Prostate gland (tissue), 2 donors: Measurements from ENCODE around the gene EPHB2. TPM values are rescaled to one million over a fixed set of nuclear protein-coding genes. Genes with fewer than 3 reads are reported as not detected.

Experiments
- DNase-seq: peaks from one replicate; pipeline ENCODE4 v3.0.0-alpha.2; 2019; ENCODE audit warnings: low spot score
- H3K27ac ChIP-seq, 2 donors: fragments of 200-600 bp; sonication (generic); 2 replicates each; pipeline ENCODE4 v1.5.1; 2017 to 2019
- H3K27me3 ChIP-seq: fragments of 200-600 bp; sonication (generic); replicated peaks from 2 replicates; pipeline ENCODE4 v1.5.1; 2019; ENCODE audit not compliant: insufficient read depth
- H3K36me3 ChIP-seq, 2 donors: fragments of 200-600 bp; sonication (generic); 1 replicate in 1 of 2; 2 replicates in 1 of 2; pipeline versions ENCODE4 v1.5.1 to v1.8.1; 2017 to 2019
- H3K4me1 ChIP-seq: fragments of 200-600 bp; sonication (generic); replicated peaks from 2 replicates; pipeline ENCODE4 v1.5.1; 2019
- H3K4me3 ChIP-seq, 2 donors: fragments of 200-600 bp; sonication (generic); 2 replicates each; pipeline ENCODE4 v1.5.1; 2017 to 2019
- H3K9me3 ChIP-seq: fragments of 200-600 bp; sonication (generic); 2 replicates; pipeline ENCODE4 v1.5.1; 2017
- POLR2A ChIP-seq: fragments of 450-650 bp; IDR thresholded peaks from one replicate; pipeline ENCODE4 v1.6.1; 2016; ENCODE audit warnings: antibody characterized with exemption, mild to moderate bottlenecking
- POLR2AphosphoS5 ChIP-seq: sonication (generic); formaldehyde crosslinking; IDR thresholded peaks from one replicate; pipeline ENCODE4 v1.6.1; 2017; ENCODE audit warnings: antibody characterized with exemption
- WGBS: methylation state at CpG from one replicate; pipeline ENCODE4 v1.1.5; 2018; 5-methylcytosine and 5-hydroxymethylcytosine counted together
- intact Hi-C: fragments of 100-400 bp; cut with DNase I; formaldehyde crosslinking; loops from one replicate; pipeline ENCODE4 v1.14.2; 2022
- total RNA-seq, 2 donors: library from RNA; depleted of rRNA; stranded (reverse); fragments of >200 nt; gene quantifications; one replicate each; pipeline ENCODE4 v1.1.0, GENCODE V29; 2016
- TF ChIP-seq, protein P1 (sequence below), 4 experiments: fragments of 200-600 bp in 2 of 4; fragments of 450-650 bp in 2 of 4; sonication (generic) in 2 of 4; IDR thresholded peaks; 1 replicate in 3 of 4; 2 replicates in 1 of 4; pipeline ENCODE4 v1.5.1; 2016 to 2019; ENCODE audit warnings: antibody characterized with exemption in 4 of 4, mild to moderate bottlenecking in 2 of 4, moderate library complexity in 2 of 4

Gene EPHB2
- total RNA-seq, 2 donors from 2014 or later = 6.4 to 7.4 TPM

DNA sequence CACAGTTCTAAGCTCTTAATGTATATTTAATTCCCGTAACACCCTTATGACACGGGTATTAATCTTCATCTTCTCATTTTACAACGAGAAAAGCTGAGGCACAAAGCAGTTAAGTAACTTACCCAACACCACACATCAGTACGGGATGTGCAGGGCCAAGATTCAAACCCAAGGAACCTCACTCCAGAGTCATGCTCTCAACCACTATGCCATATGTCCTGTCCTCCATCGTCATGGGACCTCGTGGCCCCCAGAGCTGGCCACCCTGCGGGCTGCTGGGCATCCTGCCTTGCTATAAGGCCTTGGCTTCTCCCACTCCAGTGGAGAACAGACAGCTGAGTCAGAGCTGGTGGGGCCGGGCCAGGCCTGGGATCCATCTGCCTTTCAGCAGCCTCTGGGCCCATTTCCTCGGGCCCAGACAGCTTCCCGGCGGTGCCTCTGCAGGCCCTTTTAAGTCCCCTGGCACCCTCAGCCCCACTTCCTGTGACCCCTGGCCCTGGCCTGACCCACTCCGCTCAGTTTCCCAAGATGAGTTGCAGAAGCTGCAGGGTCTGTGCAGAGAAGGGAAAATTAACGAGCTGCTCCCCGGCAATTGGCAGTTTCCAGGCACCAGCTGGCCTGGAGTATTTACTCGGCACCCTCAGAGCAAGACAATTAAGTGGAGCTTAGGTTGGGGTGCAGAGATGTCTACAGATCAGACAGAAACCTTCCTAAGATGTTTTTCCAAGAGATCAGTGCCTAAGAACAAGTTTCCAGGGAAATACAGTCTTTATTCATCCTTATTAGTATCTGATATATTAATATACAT, 98.2 kb downstream of the EPHB2 start:
- H3K27me3 ChIP-seq = no peaks in the 10 kb centered on the region
- DNase-seq = no peak
- H3K4me1 ChIP-seq = no peaks in the 10 kb centered on the region
- no peaks in the 10 kb centered on the region for H3K9me3 ChIP-seq
- H3K36me3 ChIP-seq = no peaks in the 10 kb centered on the region
- intact Hi-C loops = no loop called here
- TF ChIP-seq POLR2AphosphoS5 = no peak
- TF ChIP-seq POLR2A = no peak
- TF ChIP-seq, protein P1, sequence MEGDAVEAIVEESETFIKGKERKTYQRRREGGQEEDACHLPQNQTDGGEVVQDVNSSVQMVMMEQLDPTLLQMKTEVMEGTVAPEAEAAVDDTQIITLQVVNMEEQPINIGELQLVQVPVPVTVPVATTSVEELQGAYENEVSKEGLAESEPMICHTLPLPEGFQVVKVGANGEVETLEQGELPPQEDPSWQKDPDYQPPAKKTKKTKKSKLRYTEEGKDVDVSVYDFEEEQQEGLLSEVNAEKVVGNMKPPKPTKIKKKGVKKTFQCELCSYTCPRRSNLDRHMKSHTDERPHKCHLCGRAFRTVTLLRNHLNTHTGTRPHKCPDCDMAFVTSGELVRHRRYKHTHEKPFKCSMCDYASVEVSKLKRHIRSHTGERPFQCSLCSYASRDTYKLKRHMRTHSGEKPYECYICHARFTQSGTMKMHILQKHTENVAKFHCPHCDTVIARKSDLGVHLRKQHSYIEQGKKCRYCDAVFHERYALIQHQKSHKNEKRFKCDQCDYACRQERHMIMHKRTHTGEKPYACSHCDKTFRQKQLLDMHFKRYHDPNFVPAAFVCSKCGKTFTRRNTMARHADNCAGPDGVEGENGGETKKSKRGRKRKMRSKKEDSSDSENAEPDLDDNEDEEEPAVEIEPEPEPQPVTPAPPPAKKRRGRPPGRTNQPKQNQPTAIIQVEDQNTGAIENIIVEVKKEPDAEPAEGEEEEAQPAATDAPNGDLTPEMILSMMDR (IDR thresholded peaks at IDR 0.05) = no peak
- 38% methylated on average over 15 of the region's 15 CpGs for WGBS
- H3K4me3 ChIP-seq = no peak overlapping the region
- H3K27ac ChIP-seq = no peak overlapping the region

DNA sequence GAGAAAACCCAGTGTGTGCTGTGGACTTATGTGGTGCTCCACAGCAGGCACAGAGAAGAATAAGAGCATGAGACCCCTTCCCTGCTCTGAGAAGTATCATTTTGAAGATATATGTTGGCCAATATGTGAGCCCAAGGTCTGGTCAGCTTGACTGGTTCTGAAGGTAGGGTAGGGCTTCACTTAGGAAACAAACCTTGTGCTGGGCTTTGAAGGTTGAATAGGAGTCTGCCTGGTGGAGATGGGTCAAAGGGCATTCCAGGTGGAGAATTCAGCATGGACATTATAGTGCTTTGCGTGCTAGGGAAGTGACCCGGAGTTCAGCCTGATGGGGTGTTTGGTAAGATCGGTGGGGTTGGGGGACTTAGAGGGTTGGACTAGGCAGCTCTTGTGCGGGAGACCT, 99.1 kb downstream of the EPHB2 start:
- 95% methylated on average over 4 of the region's 4 CpGs for WGBS
- TF ChIP-seq POLR2AphosphoS5 (no peak), POLR2A (no peak)
- TF ChIP-seq, protein P1 (IDR thresholded peaks at IDR 0.05) = no peak
- Histone ChIP-seq H3K4me1 (peaks cover 7% of the 10 kb centered on the region), H3K4me3 (no peak overlapping the region), H3K36me3 (no peaks in the 10 kb centered on the region), H3K27ac (no peak overlapping the region), H3K27me3 (no peaks in the 10 kb centered on the region), H3K9me3 (no peaks in the 10 kb centered on the region)
- intact Hi-C loops = loop anchor here (2.0 kb wide), 1 partner anchor 35 kb away; no protein-coding TSS in a partner anchor
- DNase-seq = no peak

DNA sequence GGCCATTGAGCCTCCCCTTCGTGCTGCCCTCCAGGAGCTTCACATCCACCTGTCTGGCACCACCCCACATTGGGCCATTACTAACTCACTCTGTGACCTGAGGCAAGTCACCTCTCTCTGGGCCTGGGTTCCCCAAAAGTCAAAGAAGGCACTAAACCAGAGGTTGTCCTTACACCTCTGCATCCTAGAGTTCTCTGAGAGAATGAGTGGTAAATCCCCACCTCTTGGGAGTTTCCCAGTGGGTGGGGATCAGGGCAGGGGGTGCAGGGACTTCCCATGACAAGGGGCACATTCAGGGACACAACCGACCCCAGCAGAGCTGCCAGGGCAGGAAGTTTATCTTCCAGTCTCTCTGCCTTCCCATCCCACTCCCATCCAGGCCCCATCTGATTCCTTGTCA, 99.7 kb downstream of the EPHB2 start:
- TF ChIP-seq, protein P1 (IDR thresholded peaks at IDR 0.05) = no peak
- intact Hi-C loops = loop anchor here (2.0 kb wide), 1 partner anchor 36 kb away; no protein-coding TSS in a partner anchor
- Histone ChIP-seq H3K9me3 (no peaks in the 10 kb centered on the region), H3K27ac (no peak overlapping the region), H3K36me3 (no peaks in the 10 kb centered on the region), H3K27me3 (no peaks in the 10 kb centered on the region), H3K4me1 (peaks cover 12% of the 10 kb centered on the region), H3K4me3 (no peak overlapping the region)
- WGBS = 68% methylated on average over 2 of the region's 2 CpGs
- no peak for DNase-seq

DNA sequence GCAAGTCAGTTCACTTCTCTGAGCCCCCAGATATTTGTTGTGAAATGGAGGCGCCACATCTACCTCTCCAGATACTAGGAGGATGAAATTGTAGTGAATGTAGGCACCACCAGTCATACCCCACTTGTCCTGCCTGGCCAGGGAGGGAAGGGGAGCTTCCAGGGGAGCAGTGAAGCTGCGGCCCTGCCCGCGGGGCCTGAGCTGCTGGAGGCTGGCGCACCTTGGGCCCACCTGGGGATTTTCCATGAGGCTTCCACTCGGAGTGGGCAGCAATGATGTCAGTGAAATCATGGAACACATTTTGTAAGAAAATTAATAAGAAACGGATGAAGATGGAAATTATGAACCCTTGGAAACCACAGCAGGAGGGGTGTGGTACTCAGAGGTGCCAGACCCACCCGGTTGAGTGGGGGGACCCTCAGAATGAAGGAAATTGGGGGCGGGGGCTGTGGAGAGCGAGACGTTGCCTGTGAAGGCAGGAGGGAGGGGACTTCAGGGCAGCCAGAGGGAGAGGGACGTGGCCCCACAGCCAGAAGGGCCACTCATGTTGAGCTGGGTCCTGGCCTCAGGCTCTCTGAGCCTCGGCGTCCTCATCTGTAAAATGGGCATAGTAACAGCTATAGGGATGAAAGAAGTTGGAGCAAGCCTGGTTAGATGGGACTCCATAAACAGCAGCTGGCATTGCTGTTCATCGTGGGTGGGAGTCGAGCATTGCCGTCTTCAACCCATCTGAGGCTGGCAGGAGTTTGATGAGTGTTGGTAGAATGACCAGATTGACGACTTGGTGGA, 101.6 kb downstream of the EPHB2 start:
- peaks cover 13% of the 10 kb centered on the region for H3K4me1 ChIP-seq
- no peak overlapping the region for H3K4me3 ChIP-seq
- no peaks in the 10 kb centered on the region for H3K36me3 ChIP-seq
- DNase-seq = no peak
- no peak for TF ChIP-seq POLR2AphosphoS5
- TF ChIP-seq, protein P1 (IDR thresholded peaks at IDR 0.05) = no peak
- no peak for TF ChIP-seq POLR2A
- no peaks in the 10 kb centered on the region for H3K9me3 ChIP-seq
- WGBS = 81% methylated on average over 18 of the region's 18 CpGs
- H3K27ac ChIP-seq = no peak overlapping the region
- intact Hi-C loops = no loop called here
- H3K27me3 ChIP-seq = no peaks in the 10 kb centered on the region
